DMS 273 treated with DMSO at 0.1 percent for 48 hours (cell line): Measurements from ENCODE around the gene FBN1.

Experiments
- DNase-seq: peaks from one replicate; lab custom pipeline; 2025; lab: John Stamatoyannopoulos, UW

The FBN1 gene

DNA sequence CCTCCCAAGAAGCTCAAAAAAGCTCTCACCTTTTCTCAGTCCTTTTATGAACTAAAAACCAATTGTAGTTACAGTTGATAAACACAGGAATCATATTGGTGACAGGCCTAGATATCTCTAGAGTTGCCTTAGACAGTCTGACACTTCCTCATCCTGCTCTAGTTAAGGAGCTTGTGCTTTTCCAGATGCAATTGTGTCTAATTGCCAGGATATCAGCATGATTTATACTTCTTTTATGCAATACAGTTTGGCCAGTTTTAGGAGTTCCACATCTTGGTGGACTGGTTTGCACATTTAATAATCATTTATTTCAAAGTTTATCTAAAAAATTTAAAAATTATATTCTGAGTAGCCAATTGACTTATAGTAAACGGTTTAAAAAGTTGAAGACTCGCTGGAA is 218.6 kb downstream of the FBN1 start:
- DNase-seq = no peak

DNA sequence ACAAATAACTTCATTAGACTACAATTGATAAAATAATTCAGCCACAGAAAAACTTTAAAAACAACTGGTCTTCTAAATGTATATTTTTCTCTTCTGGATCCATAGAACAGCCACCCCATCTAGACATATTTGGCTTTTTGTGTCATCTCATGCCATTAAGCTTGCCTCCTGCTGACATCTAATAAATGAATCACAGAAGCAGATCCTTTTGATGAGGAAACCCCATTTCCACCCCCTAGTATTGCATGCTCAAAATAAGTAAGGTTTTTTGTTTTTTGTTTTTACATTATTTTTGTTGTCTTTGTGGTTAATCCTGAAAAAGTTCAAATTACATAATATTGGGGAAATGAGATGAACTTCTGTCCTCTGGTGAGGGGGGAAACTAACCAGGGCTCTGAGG is 219.5 kb downstream of the FBN1 start:
- DNase-seq = no peak

DNA sequence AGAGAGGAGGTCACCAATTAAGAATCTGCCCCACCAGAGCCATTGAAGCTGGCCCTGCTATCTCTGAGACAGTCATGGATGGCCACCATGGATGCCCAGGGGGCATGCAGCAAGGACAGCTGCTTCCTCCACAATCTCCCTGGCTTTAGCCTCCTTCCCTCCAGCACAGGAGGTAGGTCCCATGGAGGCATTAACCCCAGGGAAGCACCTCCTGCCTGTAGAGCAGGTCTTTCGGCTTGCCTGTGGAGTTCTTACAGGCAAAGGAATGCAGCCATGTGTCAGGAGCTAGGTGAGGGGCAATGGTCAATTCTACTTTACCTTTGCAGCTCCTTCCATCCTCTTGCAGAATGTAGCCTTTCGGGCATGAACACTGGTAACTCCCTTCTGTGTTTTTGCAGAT is 220.5 kb downstream of the FBN1 start:
- no peak for DNase-seq

DNA sequence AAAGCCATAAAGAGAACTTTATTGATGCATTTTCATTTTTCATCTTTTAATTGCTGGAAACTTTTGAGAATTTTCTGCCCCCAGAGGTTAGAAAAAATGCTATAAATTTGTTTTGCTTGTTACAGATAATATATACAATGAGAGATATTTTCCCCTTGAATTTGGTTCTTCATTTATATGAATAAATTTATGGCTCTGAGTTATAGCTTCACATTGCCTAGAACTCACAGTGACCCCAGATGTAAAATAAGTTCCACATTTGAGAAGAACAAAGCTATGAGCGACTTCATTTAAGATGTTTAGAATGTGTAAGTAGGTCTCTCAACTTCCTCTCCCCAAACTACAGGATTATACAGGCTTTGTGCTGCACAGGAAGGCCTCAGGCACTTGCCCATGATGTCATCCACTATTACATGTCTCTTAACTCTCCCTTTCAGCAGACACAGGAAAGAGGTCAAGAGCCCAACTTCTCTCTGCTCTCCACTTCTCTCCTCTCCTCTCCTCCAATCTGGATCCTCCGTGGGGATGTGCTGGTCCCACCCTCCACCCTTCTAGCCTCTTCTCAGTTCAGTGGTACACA is 221.5 kb downstream of the FBN1 start:
- DNase-seq = no peak

DNA sequence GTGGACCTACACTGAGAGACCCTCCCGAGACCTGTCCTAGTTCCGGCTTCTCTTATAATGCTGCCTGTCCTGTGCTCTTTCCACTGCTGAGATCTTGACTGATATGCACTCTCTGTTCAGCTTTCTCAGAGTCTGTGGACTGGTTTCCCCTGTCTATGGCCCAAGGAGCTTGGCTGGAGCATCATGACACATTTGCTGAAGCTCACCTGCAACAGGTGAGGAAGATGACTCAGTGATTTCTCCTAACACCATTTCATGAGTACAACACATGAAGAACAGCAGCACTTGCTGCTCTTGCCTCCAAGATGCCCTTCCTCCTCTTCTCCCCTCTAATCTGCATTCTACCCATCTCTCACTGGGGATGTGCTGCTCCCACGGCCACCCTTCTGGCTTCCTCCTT is 222.2 kb downstream of the FBN1 start:
- DNase-seq = no peak

DNA sequence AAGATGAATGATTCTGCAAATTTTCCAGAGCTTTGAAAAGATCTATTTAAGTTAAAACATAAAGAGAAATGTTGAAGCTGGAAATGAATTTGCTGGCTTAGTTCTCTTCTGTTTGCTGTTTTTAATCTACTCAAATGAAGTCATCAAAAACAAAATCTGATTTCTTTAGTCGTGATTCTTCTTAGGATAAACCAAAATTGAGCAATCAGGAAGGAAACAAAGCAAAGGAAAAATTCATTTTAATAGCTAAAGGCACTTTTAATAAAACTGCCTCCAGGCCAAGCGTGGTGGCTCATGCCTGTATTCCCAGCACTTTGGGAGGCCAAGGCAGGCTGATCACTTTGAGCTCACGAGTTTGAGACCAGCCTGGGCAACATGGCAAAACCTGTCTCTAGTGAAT is 223.1 kb downstream of the FBN1 start:
- DNase-seq = no peak

DNA sequence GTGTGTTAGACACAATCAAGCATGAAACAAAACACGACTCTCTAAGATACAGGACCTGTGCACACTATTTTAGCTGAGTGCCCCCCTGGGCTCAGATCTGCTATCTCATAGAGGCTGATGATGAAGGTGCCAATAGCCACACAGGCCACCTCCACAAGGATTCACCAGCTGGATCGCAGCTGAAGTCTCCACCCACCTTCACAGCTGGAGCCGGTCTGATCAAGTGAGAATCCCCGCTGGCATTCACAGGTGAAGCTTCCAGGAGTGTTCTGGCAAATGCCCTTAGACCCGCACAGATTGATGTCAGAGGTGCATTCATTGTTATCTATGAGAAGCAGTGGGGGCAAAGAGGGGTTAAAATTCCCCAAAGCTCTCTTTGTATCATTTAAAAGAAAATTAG is 224.1 kb downstream of the FBN1 start:
- no peak for DNase-seq

DNA sequence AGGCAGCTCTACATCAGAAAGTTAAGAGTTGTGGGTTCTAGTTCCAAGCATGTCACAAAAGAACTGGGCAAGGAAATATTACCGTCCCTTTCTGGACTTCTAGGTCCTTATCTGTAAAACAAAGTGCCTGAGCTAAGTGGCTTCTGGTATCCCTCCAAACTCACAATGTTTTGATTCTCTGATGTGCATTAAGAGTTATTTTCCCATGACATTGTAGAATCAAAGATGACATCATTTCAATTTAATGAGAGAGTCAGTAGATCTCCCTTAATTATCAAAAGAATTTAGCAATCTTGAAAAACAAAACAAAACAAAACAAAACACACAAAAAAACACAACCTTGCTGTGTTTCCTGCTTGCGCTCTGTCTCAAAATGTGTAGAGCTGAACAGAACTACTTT is 225.6 kb downstream of the FBN1 start:
- DNase-seq = no peak

DNA sequence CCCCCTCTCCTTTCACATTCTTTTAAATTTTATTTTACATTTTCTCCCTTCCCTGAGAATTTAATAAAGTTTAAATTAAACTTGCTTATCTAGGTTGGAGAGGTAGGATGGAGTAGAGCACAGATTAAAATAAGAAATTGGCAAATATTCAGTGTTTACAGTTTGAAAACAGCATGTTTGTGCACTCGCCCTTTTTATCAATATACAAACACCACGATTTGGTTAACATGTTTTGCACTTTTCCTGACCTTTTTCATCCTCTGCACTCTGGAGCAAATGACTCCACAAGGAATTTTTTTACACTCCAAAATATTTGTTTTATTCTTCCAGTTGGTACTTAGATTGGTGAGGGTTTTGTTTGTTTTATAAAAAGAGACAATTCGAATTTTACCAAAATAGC is 227.2 kb downstream of the FBN1 start:
- DNase-seq = no peak

DNA sequence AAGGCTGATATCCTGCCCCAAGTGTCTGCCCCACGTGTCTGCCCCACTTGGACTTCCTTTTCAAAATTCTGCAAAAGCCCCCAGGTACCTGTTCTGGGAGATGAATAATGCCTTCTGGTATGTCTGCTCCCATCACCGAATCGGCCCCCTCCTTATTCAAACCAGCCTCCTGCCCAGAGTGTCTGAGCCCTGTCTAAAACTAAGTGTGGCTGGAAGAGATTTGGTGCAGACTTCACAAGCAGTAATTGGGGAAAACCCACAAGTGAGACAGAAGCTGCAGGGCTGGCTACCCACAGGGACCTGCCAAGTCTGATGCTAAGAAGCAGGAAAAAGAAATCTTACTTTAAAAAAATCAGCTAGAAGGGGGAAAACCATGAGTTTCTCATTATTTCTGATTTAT is 229.2 kb downstream of the FBN1 start:
- no peak for DNase-seq

DNA sequence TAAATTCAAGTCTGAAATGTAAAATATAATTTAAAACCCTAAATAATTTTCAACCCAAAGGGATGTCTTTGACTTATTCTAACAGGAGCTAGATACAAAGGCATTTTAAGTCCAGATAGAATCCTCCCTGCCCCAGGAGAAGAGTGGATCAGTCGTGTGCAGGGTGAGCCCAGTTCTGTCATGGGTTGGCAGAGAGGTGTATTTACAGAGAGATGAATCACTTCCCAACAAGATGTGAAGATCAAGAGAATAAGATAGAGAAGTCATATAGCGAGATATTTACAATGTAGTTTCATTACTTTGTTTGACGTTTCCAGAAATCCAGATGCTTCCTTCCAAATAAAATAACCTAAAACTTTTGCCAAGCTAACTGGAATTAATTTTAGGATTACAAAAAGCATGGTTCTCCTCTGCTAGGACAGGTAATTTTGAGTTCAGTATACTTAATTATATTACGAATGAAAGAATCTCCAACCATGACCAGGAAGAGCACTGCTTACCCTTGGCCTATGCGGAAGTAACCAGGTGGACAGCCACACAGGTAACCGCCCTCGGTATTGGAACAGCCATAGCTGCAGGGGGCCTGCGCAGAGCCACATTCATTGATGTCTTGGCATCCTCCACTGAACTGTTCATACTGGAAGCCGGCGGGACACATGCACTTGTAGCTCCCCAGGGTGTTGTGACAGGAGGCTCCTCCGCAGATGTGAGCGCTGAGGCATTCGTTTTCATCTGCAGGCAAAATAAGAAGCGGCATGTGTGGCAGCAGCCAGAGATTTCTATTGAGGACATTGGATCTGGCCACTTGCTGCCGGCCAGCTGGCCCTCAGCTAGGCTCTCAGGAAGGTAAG is 230.2 kb downstream of the FBN1 start:
- no peak for DNase-seq

DNA sequence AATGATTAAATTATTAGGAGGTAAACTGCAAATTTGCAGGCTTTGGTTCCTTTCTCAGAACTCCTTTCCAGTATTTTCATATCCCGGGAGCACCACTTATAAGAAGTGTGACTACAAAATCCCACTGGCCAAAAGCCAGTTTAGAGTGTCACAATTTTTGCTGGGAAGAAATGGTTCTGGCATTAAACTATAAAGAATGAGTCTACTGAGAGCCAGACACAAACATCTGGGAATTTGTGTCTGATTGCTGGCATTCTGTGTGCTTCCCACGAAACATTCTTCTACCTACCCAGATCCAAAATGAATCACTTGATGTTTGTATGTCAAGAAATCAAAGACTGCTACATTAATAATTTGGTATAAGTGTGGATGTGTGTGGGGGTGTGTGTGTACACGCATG is 231.5 kb downstream of the FBN1 start:
- no peak for DNase-seq

DNA sequence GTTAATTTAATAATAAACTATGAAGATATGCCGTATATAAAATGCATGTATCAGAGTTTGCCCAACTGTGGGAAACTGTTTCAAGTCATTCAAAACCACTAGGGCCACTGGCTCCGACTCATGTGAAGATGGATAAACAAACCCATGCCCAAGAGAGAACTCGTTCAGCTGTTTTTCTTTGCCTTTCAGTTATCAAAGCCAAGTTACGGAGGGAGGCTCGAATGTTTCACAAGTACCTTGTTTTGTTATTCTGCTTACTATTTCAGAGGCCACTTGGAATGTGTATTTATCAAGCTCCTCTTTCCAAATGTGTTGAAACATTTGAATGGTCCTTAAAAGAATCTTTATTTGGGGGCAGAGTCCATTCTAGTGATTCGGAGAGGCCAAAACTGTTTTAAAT is 232.2 kb downstream of the FBN1 start:
- DNase-seq = no peak

DNA sequence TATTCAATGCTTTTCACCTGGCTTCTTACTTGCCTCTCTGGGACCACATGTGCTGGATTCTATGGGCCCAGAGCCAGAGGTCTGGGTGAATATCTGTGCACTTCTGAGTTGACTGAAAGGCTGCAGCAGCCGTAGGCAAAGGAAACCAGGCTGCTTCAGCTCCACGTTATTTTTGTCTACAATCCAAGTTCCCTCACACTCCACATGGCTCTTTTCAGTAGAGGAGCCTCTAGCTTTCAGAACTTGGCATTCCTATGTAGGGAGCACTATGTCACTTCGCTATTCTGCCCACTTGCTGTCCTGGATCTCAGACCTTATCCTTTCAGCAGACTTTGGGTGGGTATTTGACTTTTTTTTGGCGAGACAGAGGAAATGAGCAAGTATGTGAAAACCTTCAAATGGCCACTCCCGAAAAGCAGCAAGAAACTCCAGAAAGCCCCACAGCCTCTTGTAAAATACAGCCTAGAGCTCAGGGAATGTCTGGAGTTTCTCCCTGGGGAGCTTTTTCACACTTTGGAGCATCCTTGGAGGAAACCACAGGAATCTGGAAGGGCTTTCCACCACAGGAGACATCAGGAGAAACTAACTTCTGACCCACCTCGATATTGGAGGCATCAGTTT is 233.4 kb downstream of the FBN1 start:
- DNase-seq = no peak

DNA sequence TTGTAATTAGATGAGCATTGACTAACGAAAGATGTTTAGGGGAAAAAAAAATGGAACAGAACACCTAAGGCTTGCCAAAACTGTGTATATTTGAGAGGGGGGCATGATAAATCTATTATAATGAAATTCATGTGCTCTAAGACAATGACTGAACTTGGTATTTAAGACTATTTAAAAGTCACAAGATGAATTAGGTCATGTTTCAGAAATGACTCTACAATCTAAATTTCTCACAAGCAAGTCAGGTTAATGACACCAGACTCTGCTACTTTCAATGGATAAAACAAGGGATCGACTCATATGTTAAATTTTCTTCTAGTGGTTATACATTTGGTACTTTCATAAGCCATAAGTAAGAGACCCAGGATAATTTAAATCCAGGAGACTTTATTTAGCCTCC is 235.9 kb downstream of the FBN1 start:
- DNase-seq = no peak

DNA sequence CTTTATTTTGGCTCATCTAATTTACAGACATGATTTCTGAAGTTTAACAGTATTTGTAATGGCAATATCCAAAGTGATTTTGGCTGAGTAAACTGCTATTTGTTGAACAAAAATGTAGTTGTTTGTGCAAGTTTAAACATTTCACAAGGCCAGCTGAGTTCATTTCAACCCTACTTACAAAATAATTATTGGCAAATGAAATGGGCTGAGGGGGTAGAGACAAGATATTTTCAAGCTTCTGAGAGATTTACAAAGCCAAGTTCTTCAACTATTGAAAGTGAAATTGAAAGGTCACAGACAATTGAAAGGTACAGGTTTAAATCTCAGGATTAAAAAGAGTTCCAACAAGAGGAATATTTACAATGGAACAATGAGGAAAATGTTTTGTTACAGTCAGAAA is 237.2 kb downstream of the FBN1 start:
- no peak for DNase-seq

DNA sequence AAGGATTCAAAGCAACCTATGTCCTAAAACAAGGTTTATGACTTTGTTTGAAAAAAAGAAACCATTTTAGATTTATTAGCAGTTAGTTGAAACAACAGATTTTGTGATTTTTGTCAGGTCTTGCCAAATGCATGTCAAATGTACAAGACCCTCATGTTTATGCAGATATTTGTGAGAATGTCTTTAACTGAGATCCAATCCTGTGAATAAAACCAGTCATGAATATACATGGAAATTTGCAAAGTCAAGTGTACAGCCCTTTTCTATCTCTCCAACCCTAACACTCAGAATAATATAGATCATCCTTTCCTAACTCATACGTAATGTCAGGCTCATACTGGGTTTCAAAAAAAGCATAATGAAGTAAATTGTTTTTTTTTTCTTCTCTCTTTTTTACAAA is 237.9 kb downstream of the FBN1 start:
- DNase-seq = no peak

DNA sequence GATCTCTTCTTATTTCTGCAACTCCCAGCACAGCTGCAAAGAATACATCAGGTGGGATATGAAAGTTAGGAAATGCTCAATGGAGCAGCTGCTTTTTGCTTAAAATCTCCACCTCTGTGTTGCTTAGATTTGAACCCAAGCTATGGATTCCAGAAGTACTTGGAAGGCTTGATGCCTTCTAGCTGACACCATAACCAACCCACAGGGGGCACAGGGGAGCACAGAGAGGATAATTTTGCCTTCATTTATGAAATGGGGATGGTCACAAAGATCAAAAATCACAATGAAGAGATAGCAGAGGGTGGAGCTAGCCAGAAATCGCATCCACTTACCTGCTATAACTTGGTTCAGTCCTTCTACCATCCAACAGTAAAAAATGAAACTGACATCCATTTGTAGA is 238.6 kb downstream of the FBN1 start:
- DNase-seq = no peak

DNA sequence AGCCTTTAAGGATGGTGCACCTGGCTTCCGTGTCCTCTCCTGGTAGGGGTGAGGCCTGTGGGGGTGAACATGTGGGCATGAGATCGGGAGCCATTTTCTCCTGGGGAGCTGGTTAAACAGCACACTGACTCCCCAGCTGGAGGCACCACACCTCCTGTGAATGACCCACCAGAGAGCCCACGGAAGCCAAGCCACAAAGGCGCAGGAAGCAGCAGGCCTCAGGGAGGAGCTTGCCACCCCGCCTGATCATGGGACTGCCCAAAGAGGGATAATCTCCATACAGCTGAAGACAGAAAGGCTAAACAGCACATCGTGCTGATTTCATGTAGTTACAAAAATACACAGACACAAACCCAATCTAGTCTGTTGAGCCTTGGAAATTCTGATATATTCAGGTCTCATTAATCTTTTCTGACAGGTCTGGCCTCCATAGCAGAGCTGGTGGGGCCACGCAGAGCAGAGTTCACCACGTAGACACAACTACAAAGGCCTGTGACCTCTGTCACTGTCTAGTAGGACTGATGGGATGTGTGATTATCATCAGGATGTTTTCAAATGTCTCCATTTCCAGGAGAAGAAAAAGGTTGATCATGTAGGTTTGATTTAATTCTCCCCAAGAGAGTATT is 239.1 kb downstream of the FBN1 start:
- no peak for DNase-seq

DNA sequence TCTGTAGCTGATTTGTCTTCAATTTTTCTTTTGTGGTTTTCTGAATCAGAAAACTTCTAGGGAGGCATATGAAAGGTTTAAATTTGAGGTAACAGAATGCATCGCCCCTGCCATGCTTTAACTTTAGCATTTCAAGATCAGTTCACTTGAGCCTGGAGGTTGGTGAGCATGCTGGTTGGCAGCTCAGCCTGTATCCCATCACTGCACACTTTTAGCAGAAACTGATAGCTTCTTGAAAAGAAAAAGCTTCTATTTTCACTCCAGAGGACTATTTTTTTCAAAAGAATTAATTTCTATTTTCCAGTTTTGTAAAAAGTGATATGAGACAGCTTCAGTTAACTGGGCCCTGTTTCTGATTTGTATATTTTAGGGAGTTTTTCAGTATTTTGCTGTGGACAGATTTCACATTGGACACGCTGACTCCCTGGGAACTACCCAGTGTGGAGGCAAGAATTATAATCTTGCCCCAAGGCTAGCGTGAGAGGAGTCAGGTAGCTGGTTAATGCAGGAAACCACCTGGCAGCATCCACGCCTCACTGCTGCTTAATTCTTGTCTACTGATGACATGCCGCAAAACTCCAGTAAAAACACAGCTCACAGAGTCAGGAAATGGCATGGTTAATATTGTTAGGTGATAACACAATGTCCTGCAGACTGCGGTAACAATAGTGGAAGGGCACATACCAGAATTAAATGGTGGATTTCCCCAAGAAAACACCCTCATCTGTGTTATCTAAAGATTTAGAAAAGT is 242.9 kb downstream of the FBN1 start:
- DNase-seq = no peak

DNA sequence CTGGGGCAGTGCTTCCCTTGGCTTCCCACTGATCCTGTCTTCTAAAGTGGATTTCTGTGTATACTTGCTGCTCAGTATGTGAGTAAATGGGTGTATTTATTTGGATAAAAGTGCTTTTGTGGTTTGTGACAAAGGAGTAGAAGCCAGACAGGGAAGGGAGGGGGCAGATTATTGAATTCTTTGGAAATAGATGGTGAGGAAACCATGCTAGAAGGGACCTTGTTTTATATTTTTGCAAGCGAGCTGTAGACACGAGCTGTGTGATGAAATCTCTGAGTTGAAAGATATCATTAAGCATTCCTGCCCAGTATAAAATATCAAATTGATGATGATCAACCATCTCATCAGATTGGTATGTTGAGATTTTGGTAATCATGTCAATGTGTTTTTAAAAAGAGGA is 245.4 kb downstream of the FBN1 start:
- DNase-seq = no peak

DNA sequence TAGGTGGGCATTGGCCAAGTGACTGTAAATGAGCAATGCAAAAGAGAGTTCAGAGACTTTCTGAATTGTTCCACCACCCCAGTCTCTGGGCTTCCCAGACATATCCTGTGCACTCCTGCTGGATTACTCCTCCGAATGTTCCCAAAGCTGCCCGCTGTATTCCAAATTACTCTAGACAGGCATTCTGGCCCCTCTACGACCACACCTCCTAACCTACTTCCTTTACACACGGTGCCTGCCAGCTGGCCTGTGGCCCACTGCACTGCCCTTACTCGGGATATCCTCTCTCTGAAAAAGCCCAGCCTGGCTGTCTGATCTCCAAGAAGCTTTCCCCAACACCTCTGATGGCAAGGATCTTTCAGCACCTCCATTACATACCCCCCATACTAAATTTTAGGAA is 247.7 kb downstream of the FBN1 start:
- DNase-seq = no peak
